Islet of Langerhans (tissue), 1 donor: ENCODE results near the gene MAP1A.

ENCODE experiments used
- FAIRE-seq: peaks from one replicate; lab custom pipeline; 2011; peaks lifted over from hg19 to GRCh38; lab: Jason Lieb, UNC

Gene MAP1A

GRCh38 chr15:43517354-43518196, at the start of gene MAP1A:
Gene MAP1A (plus strand): TSS chr15:43517608. CDS start chr15:43521474, 3,866 bp downstream.
- FAIRE-seq: no peak

GRCh38 chr15:43469867-43470266, 47.5 kb upstream of the MAP1A start:
- no peak for FAIRE-seq

DNA sequence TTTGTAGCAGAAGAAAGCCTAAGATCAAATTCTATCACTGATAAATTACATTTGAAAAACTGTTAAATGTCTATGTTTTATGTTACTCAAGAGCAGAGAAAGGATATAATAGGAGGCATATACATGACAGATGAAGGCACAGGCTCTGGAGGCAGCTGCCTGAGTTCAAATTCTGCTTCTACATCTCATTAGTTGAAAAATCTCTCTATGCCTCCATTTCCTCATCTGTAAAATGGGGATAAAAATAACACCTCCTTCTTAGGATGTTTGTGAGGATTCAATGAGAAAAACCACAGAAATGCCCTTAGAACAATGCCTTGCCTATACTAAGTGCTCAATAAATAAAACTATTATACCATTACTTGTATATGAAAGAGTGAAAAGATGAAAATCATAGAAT, 45.4 kb upstream of the MAP1A start:
- no peak for FAIRE-seq

- FAIRE-seq: no peak
Observed at GRCh38 chr15:43473885-43474284, 43.5 kb upstream of the MAP1A start.

DNA sequence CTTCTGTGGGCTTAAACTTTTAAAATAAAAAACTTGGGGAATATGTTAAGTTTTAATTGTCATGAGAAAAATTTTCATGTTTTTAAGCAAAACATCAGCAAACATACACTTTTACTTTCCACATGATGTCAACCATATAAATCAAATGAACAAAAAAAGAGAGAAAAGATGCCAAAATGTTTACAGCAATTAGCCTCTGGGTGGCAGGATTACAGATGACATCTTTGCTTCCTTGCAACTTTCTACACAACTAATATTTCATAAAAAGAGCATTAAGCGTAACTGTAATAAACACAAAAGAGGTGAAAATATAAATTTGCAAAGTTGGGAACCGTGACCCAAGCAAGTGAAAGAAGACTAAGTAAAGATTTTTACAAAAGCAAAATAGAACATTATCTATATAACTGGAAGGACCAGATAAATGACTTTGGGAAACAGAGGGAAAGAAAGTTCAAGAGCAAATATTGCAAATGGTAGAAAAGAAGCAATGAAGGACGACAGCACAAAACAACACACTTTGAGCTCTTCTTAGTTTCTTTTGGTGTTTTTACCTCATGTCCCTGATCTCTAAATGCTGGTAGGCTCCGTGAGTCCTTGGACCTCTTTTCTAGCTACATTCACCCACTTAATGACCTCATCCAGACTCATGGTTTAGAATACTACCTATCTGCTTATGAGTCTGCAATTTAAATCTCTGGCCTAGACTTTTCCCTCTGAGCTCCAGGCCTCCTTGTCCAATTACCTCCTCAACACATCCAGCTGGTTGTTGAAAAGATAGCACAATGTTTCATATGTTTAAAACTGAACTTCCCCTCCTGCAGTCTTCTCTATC, 33.9 kb upstream of the MAP1A start:
- no peak for FAIRE-seq

DNA sequence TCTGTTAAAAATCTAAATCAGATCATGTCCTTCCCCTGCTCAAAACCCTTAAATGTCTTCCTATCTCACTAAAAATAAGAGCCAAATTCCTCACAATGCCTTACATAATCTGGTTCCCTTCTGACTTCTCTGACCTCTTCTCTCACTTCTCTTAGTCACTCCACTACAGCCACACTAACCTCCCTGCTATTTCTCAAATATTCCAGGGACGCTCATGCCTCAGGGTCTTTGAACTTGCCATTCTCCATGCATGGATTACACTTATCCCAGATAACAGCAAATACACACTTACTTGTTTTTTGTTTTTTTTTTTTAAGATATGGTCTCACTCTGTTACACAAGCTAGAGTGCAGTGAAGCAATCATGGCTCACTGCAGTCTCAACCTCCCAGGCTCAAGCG, 33.0 kb upstream of the MAP1A start:
- no peak for FAIRE-seq

DNA sequence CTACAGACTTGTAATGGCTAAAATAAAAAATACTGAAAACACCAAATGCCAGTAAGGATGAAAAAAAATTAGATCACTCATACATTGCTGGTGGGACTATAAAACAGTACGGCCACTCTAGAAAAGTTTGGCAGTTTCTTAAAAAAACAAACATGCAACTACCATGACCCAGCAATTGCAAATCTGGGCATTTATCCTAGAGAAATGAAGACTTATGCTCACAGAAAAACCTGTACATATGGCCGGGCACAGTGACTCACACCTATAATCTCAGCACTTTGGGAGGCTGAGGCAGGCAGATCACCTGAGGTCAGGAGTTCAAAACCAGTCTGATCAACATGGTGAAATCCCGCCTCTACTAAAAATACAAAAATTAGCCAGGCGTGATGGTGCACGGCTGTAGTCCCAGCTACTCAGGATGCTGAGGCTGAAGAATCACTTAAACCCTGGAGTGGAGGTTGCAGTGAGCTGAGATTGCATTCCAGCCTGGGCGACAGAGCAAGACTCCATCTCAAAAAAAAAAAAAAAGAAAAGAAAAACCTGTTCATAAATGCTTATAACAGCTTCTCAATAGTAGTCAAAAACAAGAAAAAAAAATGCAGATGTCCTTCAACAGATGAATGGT, 30.0 kb upstream of the MAP1A start:
- no peak for FAIRE-seq

DNA sequence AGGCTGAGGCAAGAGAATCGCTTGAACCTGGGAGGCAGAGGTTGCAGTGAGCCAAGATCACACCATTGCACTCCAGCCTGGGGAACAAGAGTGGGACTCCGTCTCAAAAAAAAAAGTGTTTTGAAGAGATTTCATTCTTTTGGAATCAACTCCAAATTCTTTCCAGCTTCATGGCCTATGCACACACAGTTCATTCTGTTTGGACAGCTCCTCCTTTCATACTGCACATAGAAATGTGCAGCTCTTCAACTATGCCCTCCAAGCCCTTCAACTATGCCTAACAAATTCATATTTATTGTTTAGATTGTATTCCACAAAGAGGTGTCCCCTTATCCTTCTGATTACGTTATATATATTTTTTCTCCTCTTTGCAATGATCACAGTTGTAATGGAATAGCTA, 28.6 kb upstream of the MAP1A start:
- no peak for FAIRE-seq

DNA sequence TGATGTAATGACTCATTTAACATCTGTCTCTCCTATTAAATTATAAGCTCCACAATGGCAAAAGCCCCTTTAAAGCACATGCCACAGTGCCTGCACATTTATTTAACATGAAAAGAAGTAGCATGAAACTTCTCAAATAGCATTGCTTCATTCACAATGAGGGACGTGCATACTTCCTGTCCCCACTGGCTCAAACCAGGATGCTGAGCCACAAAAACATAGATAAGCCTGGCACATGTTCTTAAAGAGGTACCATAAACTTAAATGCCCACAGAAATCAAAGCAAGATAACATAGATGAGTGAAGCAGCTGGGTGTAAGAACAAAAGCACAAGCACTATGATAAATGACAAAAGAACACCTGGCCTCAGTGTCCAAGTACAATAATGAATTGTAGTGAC, 28.2 kb upstream of the MAP1A start:
- no peak for FAIRE-seq

- FAIRE-seq: no peak
Observed at GRCh38 chr15:43492266-43492665, 25.1 kb upstream of the MAP1A start.

DNA sequence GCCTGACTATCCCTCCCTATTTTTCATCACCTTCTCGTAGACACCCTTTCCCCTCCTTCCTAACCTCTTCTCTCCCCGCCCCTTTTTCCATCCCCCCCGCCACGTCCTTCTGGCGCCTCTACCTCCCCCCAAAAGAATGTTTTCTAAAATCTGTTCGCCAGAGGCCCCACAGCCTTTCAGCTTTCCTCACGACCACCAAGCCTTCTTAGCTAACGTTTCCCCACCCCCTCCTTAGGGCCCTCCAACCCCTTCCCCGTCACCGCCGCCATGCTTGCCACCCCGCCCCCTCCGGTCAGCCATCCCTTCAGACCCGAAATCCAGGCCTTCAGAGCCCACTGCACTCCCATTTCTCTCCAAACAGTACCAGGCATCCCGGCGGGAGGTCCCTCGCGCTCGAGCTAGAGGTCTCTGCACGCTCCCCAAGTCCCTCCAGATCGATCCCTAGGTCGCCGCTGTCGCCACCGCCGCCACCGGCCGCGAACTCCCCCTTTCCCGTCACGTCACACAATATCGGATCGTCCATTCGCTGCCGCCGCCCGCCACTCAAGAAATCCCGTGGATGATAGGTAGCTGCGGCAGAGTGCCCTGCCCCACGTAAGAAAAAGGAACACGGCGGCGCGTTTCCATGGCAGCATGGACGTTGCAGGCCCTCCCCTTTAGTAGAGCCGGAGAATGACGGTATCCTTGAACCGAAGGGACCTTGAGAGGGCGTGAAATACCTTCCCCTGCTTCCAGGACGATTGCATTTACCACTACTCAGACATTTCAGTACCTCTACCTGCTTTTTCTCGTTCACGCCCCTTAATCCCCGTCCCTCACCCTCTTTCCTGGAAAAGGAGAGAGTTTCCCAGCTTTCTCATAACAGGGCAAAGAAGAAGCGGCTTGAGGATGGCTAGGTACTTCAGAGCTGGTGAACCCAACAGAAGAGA, 24.5 kb upstream of the MAP1A start, which contains the start of gene TP53BP1:
TP53BP1 (minus strand) TSS at position 484 of the 929 bp plus-strand sequence; CDS start at position 371, 113 bp downstream.
- no peak for FAIRE-seq

- no peak for FAIRE-seq
Observed at GRCh38 chr15:43493703-43494472, 23.5 kb upstream of the MAP1A start.

GRCh38 chr15:43498990-43499389, 18.4 kb upstream of the MAP1A start:
- FAIRE-seq: no peak

- no peak for FAIRE-seq
Observed at GRCh38 chr15:43499635-43500034, 17.8 kb upstream of the MAP1A start.

GRCh38 chr15:43505738-43506137, 11.7 kb upstream of the MAP1A start:
- no peak for FAIRE-seq

DNA sequence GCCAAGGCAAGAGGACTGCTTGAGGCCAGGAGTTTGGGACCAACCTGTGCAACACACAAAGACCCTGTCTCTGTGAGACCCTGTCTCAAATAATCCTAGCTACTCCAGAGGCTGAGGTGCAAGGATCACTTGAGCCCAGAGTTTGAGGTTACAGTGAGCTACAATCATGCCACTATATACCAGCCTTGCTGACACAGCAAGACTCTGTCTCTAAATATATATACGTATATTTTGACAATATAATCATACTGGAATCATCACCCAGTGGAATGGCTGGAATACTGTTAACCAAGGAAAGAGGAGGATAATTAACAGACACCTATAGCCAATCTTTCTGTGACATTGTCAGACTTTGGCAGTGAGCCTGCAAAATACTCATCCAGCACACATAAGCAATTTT, 9.0 kb upstream of the MAP1A start:
- no peak for FAIRE-seq

GRCh38 chr15:43508991-43509659, 8.3 kb upstream of the MAP1A start:
- FAIRE-seq: no peak

DNA sequence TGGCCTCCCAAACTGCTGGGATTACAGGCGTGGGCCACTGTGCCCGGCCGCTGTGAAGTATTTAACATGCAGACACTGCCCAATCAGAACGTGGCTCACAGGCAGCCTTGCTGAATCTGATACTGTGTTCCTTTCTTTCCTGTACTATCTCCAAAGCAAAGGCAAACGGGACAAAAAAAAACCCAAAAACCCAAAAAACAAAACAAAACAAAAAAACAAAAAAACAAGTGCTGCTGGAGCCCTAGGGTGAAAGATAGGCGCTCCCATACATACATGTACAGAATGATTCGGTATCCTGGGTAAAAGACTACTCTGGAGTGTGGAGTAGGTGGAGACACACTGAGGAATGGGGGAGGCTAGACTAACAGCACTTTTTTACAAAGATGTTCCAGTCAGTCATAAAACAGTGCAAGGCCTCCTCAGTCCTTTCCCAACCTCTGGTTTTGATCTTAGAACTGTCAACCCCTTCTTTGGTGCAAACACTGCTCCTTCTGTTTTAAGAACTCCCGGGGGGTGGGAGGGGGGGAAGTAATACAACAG, 7.7 kb upstream of the MAP1A start:
- no peak for FAIRE-seq

- FAIRE-seq: no peak
Observed at GRCh38 chr15:43510200-43511011, 7.0 kb upstream of the MAP1A start.
